ENCODE results near the gene CCR2.
"Not testable (repeated sequence)": the region's sequence is repeated elsewhere in the genome, so short reads cannot be mapped to it uniquely, and the experiment has no call there.

CCR2 gene

GRCh38 chr3:46381625-46382024, 27.7 kb downstream of the CCR2 start:
- no peak for DNase-seq

- no peak for DNase-seq
Observed at GRCh38 chr3:46383211-46383950, 29.5 kb downstream of the CCR2 start.

GRCh38 chr3:46383951-46384330, 30.0 kb downstream of the CCR2 start:
- no peak for DNase-seq

GRCh38 chr3:46386205-46386604, 32.3 kb downstream of the CCR2 start:
- DNase-seq: no peak

GRCh38 chr3:46388847-46389246, 34.9 kb downstream of the CCR2 start:
- DNase-seq: not testable (repeated sequence)

GRCh38 chr3:46389306-46389705, 35.4 kb downstream of the CCR2 start:
- no peak for DNase-seq

- not testable (repeated sequence) for DNase-seq
Observed at GRCh38 chr3:46391526-46391925, 37.6 kb downstream of the CCR2 start.

GRCh38 chr3:46393011-46393410, 39.1 kb downstream of the CCR2 start:
- no peak for DNase-seq

GRCh38 chr3:46393554-46394434, 39.9 kb downstream of the CCR2 start:
- no peak for DNase-seq

- no peak for DNase-seq
Observed at GRCh38 chr3:46395210-46395661, 41.3 kb downstream of the CCR2 start.

GRCh38 chr3:46395766-46396530, 42.0 kb downstream of the CCR2 start:
- no peak for DNase-seq

- DNase-seq: no peak
Observed at GRCh38 chr3:46397111-46397510, 43.2 kb downstream of the CCR2 start.

GRCh38 chr3:46398186-46398955, 44.5 kb downstream of the CCR2 start:
- no peak for DNase-seq

- DNase-seq: no peak
Observed at GRCh38 chr3:46399098-46399497, 45.2 kb downstream of the CCR2 start.

- DNase-seq: no peak
Observed at GRCh38 chr3:46399557-46399956, 45.6 kb downstream of the CCR2 start.

GRCh38 chr3:46400000-46400734, 46.3 kb downstream of the CCR2 start:
- DNase-seq: no peak

GRCh38 chr3:46400846-46401245, 46.9 kb downstream of the CCR2 start:
- no peak for DNase-seq

GRCh38 chr3:46401579-46401978, 47.7 kb downstream of the CCR2 start:
- no peak for DNase-seq

GRCh38 chr3:46402902-46403301, 49.0 kb downstream of the CCR2 start:
- not testable (repeated sequence) for DNase-seq

GRCh38 chr3:46405301-46406019, 51.5 kb downstream of the CCR2 start:
- no peak for DNase-seq

GRCh38 chr3:46406443-46406787, 52.5 kb downstream of the CCR2 start:
- DNase-seq: no peak
